ENCODE measurements around the gene NR3C1. TPM values are rescaled to one million over a fixed set of nuclear protein-coding genes. Genes with fewer than 3 reads are reported as not detected.

The NR3C1 gene
- total and polyA plus RNA-seq, 2 donors (not counting 1 experiment from before 2014, with no cell fraction given) = 17.6 to 218 TPM

GRCh38 chr5:143302341-143303045 lies 101.0 kb downstream of the NR3C1 start:
- H3K27me3 ChIP-seq (replicated peaks in 1 of 4; ENCODE audit: control extremely low read depth in 1 of 4, control insufficient read depth in 3 of 4, insufficient read depth in 4 of 4, low read length in 3 of 4) = no peaks in the 10 kb centered on the region
- Mint-ChIP-seq H3K27me3 (no peaks in the 10 kb centered on the region), H3K27ac (peak overlapping the region; percentile 32), H3K9me3 (ENCODE audit: insufficient read depth) (no peaks in the 10 kb centered on the region), H3K4me3 (no peak overlapping the region), H3K4me1 (peaks cover 28% of the 10 kb centered on the region)
- no peak for DNase-seq
- peaks cover 31% of the 10 kb centered on the region for H4K20me1 ChIP-seq (ENCODE audit: control insufficient read depth, insufficient read depth, low read length, poor library complexity, severe bottlenecking)
- POLR2A ChIA-PET = no interaction called here
- H3K27ac ChIP-seq (ENCODE audit: low read length in 2 of 2) = no peak overlapping the region
- peaks cover 26% of the 10 kb centered on the region for H3K79me2 ChIP-seq (ENCODE audit: control insufficient read depth, insufficient read depth, low read length)
- TF ChIP-seq EZH2 (IDR thresholded peaks at IDR 0.05; ENCODE audit: borderline replicate concordance, insufficient read depth, low read depth, low read length, poor library complexity, severe bottlenecking) = no peak
- no peak for TF ChIP-seq CTCF (IDR thresholded peaks at IDR 0.05)
- CTCF ChIA-PET = no interaction called here
- no peak overlapping the region for H3K4me2 ChIP-seq (replicated peaks; ENCODE audit: low read depth, low read length, poor library complexity, severe bottlenecking)
- intact Hi-C loops (cut with micrococcal nuclease) = no loop called here
- ATAC-seq (ENCODE audit: low read depth) = no peak
- no peak overlapping the region for H3K4me3 ChIP-seq (ENCODE audit: control extremely low read depth in 1 of 5, extremely low read depth in 1 of 5, insufficient read depth in 1 of 5, low read depth in 2 of 5, low read length in 4 of 5)
- H3K36me3 ChIP-seq (replicated peaks in 1 of 2; ENCODE audit: control extremely low read depth in 1 of 2, control insufficient read depth in 1 of 2, extremely low read depth in 1 of 2, insufficient read depth in 2 of 2, low read length in 1 of 2) = peaks cover 12 to 49% of the 10 kb centered on the region in 2 experiments
- H3K4me1 ChIP-seq (ENCODE audit: control insufficient read depth in 2 of 2, insufficient read depth in 2 of 2, low read length in 2 of 2) = no peaks in the 10 kb centered on the region
- H3K9ac ChIP-seq (ENCODE audit: low read length) = no peak overlapping the region
- H2AFZ ChIP-seq (ENCODE audit: insufficient read depth, low read depth, low read length, poor library complexity, severe bottlenecking) = no peak overlapping the region
- H3K9me3 ChIP-seq (ENCODE audit: control extremely low read depth in 1 of 3, control insufficient read depth in 2 of 3, insufficient read depth in 1 of 3, low read length in 2 of 3) = no peaks in the 10 kb centered on the region

- ATAC-seq (ENCODE audit: low read depth) = no peak
- Mint-ChIP-seq H3K4me3 (no peak overlapping the region), H3K4me1 (peaks cover 5% of the 10 kb centered on the region), H3K9me3 (ENCODE audit: insufficient read depth) (no peaks in the 10 kb centered on the region), H3K27ac (no peak overlapping the region), H3K27me3 (no peaks in the 10 kb centered on the region)
- peaks cover 33 to 74% of the 10 kb centered on the region in 2 experiments for H3K36me3 ChIP-seq (replicated peaks in 1 of 2; ENCODE audit: control extremely low read depth in 1 of 2, control insufficient read depth in 1 of 2, extremely low read depth in 1 of 2, insufficient read depth in 2 of 2, low read length in 1 of 2)
- no CpG with 5 or more reads among the region's 3 CpGs for WGBS (ENCODE audit: insufficient coverage)
- ChIA-PET POLR2A (no interaction called here), CTCF (no interaction called here)
- H3K27ac ChIP-seq (ENCODE audit: low read length in 2 of 2) = no peak overlapping the region
- H3K9ac ChIP-seq (ENCODE audit: low read length) = no peak overlapping the region
- no peak for DNase-seq
- peaks cover 4% of the 10 kb centered on the region for H3K79me2 ChIP-seq (ENCODE audit: control insufficient read depth, insufficient read depth, low read length)
- H3K27me3 ChIP-seq (replicated peaks in 1 of 4; ENCODE audit: control extremely low read depth in 1 of 4, control insufficient read depth in 3 of 4, insufficient read depth in 4 of 4, low read length in 3 of 4) = no peaks in the 10 kb centered on the region
- intact Hi-C loops (cut with micrococcal nuclease) = no loop called here
- no peak for TF ChIP-seq CTCF (IDR thresholded peaks at IDR 0.05)
- TF ChIP-seq EZH2 (IDR thresholded peaks at IDR 0.05; ENCODE audit: borderline replicate concordance, insufficient read depth, low read depth, low read length, poor library complexity, severe bottlenecking) = no peak
- no peak overlapping the region for H2AFZ ChIP-seq (ENCODE audit: insufficient read depth, low read depth, low read length, poor library complexity, severe bottlenecking)
- no peaks in the 10 kb centered on the region for H3K9me3 ChIP-seq (ENCODE audit: control extremely low read depth in 1 of 3, control insufficient read depth in 2 of 3, insufficient read depth in 1 of 3, low read length in 2 of 3)
- H3K4me1 ChIP-seq (ENCODE audit: control insufficient read depth in 2 of 2, insufficient read depth in 2 of 2, low read length in 2 of 2) = no peaks in the 10 kb centered on the region
- H3K4me2 ChIP-seq (replicated peaks; ENCODE audit: low read depth, low read length, poor library complexity, severe bottlenecking) = no peak overlapping the region
- no peak overlapping the region for H3K4me3 ChIP-seq (ENCODE audit: control extremely low read depth in 1 of 5, extremely low read depth in 1 of 5, insufficient read depth in 1 of 5, low read depth in 2 of 5, low read length in 4 of 5)
- peaks cover 19% of the 10 kb centered on the region for H4K20me1 ChIP-seq (ENCODE audit: control insufficient read depth, insufficient read depth, low read length, poor library complexity, severe bottlenecking)
These were observed 105.7 kb downstream of the NR3C1 start for GRCh38 chr5:143297756-143298155.
